LoVo (cell line): ENCODE data around the gene WASHC2A.
"Not testable (repeated sequence)": the region's sequence is repeated elsewhere in the genome, so short reads cannot be mapped to it uniquely, and the experiment has no call there.

Experiments used
- DNase-seq: peaks from one replicate; pipeline ENCODE4 v3.0.0-alpha.2; 2016; ENCODE audit warnings: low spot score

WASHC2A gene, protein sequence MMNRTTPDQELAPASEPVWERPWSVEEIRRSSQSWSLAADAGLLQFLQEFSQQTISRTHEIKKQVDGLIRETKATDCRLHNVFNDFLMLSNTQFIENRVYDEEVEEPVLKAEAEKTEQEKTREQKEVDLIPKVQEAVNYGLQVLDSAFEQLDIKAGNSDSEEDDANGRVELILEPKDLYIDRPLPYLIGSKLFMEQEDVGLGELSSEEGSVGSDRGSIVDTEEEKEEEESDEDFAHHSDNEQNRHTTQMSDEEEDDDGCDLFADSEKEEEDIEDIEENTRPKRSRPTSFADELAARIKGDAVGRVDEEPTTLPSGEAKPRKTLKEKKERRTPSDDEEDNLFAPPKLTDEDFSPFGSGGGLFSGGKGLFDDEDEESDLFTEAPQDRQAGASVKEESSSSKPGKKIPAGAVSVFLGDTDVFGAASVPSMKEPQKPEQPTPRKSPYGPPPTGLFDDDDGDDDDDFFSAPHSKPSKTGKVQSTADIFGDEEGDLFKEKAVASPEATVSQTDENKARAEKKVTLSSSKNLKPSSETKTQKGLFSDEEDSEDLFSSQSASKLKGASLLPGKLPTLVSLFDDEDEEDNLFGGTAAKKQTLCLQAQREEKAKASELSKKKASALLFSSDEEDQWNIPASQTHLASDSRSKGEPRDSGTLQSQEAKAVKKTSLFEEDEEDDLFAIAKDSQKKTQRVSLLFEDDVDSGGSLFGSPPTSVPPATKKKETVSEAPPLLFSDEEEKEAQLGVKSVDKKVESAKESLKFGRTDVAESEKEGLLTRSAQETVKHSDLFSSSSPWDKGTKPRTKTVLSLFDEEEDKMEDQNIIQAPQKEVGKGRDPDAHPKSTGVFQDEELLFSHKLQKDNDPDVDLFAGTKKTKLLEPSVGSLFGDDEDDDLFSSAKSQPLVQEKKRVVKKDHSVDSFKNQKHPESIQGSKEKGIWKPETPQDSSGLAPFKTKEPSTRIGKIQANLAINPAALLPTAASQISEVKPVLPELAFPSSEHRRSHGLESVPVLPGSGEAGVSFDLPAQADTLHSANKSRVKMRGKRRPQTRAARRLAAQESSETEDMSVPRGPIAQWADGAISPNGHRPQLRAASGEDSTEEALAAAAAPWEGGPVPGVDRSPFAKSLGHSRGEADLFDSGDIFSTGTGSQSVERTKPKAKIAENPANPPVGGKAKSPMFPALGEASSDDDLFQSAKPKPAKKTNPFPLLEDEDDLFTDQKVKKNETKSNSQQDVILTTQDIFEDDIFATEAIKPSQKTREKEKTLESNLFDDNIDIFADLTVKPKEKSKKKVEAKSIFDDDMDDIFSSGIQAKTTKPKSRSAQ (N-terminal part only)

GRCh38 chr10:50067546-50068351 is at the start of gene WASHC2A:
Gene WASHC2A, plus strand, starts transcription at chr10:50067954. Its CDS starts 52 bp downstream, at chr10:50068006.
- DNase-seq: peak; percentile 56

- DNase-seq: not testable (repeated sequence)
Observed at GRCh38 chr10:50019279-50019678, 48.5 kb upstream of the WASHC2A start.

GRCh38 chr10:50020451-50021024 is 47.2 kb upstream of the WASHC2A start:
- not testable (repeated sequence) for DNase-seq

- DNase-seq: no peak
Observed at GRCh38 chr10:50021646-50022045, 46.1 kb upstream of the WASHC2A start.

DNA sequence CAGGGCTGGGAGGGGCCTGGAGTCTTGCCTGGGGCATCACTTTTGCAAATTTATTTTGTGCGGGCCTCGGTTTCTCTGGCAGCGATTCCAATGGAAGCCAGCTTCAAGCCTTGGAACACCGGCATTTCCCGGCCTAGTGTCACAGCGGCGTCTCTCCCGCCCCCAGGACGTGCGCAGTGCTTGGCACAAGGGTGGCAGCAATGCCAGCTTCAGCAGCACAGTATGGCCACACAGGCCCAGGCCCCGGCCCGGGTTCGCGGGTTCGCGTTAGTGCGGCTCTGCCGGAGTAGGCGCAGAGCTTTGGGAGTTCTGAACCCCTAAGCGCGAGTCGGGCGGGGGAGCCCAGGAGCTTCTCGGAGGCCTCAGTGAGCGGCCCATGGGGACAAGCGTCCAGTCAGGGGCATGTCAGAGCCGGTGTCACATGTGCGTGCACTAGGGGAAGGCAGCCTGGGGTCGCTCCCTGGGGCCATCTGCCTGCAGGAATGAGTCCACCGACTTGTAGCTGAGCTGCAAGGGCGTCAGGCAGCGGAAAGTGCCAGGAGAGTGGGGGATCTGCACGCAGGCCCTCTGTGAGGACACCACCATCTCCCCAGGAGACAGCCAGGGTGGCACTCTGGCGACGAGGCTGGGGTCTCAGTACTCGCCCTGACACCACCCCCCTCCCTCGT is 42.9 kb upstream of the WASHC2A start:
- not testable (repeated sequence) for DNase-seq

DNA sequence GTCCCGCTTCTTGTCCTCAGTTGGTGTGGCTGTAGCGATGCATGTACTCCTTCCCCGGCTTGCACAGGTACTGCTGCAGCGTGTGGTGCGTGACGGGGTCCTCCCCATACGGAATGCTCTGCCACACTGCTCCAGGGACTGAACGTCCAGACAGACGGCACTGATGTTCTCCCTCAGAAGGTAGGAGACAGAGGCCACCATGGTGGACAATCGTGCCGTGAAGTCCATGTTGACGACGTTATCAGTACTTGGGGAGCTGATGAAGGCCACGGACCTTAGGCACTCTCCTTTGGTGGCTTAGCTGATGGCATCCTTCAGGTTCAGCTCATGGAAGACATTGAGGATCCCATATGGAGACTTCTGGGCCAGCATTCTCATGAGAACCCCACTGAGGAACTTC is 42.1 kb upstream of the WASHC2A start:
- no peak for DNase-seq

DNA sequence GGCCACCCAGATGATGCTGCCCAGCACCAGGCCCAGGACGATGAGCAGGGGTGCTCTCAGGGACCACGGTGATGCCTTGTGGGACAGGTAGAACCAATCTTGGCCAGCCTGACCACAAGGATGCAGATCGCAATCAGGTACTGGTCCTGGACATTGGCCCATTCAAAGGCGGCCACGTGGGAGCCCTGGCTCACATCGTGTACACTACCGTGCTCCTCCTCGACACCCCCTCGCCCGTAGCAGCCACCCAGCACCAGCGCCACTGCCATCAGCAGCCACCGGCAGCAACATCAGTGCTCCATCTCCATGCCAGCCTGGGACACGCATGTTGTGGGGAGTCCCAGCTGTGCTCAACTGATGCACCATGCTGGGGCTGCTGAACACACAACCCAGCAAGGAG is 40.6 kb upstream of the WASHC2A start:
- no peak for DNase-seq

GRCh38 chr10:50033481-50033880 is 34.3 kb upstream of the WASHC2A start:
- DNase-seq: no peak

DNA sequence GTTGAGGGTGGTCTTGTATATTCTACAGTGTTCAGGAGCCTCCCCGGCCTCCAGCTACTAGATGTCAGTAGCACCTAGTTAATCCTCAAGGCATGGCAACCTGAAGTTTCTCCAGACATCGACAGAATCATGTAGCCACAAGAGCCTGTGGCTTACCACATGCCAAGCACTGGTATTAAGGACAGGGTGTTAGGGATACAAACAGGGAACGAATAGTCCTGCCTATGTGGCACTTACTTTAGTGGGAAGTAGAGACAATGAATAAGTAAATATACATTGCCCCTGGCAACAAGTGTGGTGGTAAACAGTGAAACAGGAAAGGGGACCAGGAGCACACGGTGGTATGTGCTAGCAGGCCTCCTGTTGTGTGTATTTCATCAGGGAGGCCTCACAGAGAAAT is 32.4 kb upstream of the WASHC2A start:
- DNase-seq: not testable (repeated sequence)

GRCh38 chr10:50044941-50045664 is 22.7 kb upstream of the WASHC2A start:
- no peak for DNase-seq

- DNase-seq: not testable (repeated sequence)
Observed at GRCh38 chr10:50046457-50046856, 21.3 kb upstream of the WASHC2A start.

GRCh38 chr10:50047594-50047993 is 20.2 kb upstream of the WASHC2A start:
- not testable (repeated sequence) for DNase-seq

DNA sequence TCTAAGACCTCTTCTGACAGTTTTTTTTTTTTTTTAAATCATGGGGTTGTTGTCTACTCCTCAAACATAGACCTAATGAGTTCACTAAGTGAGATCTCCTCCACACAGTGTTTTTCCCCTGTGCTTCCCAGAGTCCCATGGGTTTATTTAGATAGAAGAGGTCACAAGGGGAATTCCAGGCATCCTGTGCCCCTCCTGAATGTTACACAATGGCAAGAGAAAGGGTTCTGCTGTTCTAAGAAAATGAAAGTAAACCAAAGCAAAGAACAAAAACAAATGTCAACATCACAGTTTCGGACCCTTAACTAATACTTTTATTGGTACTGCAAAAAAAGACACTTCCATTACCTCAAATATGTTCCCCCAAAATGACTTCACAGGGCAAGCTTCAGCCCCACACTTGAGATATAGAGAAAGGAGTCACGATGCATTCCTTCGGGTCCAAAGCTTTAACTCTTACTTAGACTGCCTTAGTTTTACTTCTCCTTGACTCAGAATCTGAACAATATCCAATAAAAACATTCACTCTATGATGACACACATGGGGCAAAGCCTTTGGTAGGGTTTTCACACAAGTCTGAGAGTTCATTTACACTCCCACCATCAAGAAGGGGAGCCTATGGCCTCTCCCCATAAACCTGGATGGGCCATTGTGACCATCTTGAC is 15.6 kb upstream of the WASHC2A start:
- not testable (repeated sequence) for DNase-seq

DNA sequence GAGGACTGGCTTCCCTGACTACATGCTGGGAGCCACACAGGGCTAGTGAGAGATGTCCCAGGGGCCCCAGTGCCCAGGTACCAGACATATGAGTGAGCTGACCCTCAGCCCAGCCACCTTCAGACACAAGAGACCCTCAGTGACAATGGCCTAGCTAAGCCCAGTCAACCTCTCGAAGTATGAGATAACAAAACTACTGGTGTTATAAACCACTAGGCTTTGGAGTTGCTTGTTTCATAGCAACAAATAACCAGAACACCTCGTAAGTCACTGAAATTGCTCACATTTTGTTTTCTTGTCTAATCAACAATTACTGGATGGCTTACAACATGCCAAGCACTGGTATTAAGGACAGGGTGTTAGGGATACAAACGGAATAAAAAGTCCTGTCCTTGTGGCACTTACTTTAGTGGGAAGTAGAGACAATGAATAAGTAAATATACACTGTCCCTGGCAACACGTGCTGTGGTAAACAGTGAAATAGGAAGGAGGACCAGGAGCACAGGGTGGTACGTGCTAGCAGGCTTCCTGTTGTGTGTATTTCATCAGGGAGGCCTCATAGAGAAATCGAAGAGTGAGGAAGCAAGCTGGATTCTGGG is 14.9 kb upstream of the WASHC2A start:
- not testable (repeated sequence) for DNase-seq

DNA sequence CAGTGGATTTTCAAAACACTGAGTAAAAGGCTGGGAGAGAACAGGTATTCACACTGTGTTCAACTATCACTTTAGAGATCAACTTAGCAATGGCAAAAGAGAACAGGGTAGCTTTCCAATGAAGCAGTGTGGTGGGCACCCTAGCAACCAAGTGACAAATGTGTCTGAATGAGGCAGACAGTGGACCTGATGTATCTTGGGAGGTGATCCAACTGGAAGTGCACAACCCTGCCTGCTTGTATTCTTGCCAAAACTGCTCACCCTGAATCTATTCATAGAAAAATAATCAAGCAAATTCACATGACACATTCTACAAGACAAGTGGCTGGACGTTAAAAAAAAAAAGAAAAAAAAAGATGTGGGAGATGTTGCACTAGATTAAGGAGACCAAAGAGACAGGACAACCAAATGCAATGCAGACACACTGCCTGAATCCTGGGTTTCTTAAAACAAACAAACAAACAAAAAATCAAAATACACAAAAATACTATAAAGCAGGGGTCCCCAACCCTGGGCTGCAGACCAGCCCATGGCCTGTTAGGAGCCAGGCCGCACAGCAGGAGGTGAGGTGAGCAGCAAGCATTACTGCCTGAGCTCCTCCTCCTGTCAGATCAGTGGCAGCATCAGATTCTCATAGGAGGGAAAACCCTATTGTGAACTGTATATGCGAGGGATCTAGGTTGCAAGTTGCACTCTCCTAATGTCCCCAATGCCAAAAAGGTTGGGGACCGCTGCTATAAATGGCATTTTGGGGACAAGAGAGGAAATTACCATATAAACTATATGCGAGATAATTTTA is 12.1 kb upstream of the WASHC2A start:
- not testable (repeated sequence) for DNase-seq

- DNase-seq: not testable (repeated sequence)
Observed at GRCh38 chr10:50056654-50057053, 11.1 kb upstream of the WASHC2A start.

- peak; percentile 9 for DNase-seq
Observed at GRCh38 chr10:50058727-50059126, 9.0 kb upstream of the WASHC2A start.

GRCh38 chr10:50059946-50060345 is 7.8 kb upstream of the WASHC2A start:
- not testable (repeated sequence) for DNase-seq
